CD14-positive monocyte (primary cell): ENCODE results near the gene FRA10AC1. TPM values are rescaled to one million over a fixed set of nuclear protein-coding genes. Genes with fewer than 3 reads are reported as not detected.
A peak's percentile ranks its signal among the peaks of the same experiment; 100 is the strongest.

ENCODE experiments used
- DNase-seq, 3 donors: peaks; one replicate each; pipeline ENCODE4 v3.0.0-alpha.2; 2011 to 2022
- H2AFZ ChIP-seq: 2 replicates; pipeline ENCODE4 v1.6.0; 2012; ENCODE audit warnings: mild to moderate bottlenecking, low read depth, low read length, inconsistent platforms; ENCODE audit not compliant: insufficient read depth, poor library complexity, severe bottlenecking
- H3K27ac ChIP-seq, 2 donors: 1 replicate in 1 of 2; 2 replicates in 1 of 2; pipeline ENCODE4 v1.5.1; 2012 to 2013; ENCODE audit warnings: low read length in 2 of 2, control low read depth in 1 of 2, inconsistent platforms in 1 of 2, low read depth in 1 of 2, mild to moderate bottlenecking in 1 of 2
- H3K27me3 ChIP-seq, 2 donors: one replicate each; pipeline versions ENCODE4 v1.6.0 to v1.6.1; 2011 to 2013; ENCODE audit warnings: low read length in 2 of 2; ENCODE audit not compliant: control insufficient read depth in 2 of 2, insufficient read depth in 2 of 2
- H3K36me3 ChIP-seq, 2 donors: replicated peaks in 1 of 2; 1 replicate in 1 of 2; 2 replicates in 1 of 2; pipeline versions ENCODE4 v1.5.1 to v1.6.1; 2012 to 2013; ENCODE audit warnings: low read length in 2 of 2, control low read depth in 1 of 2, inconsistent platforms in 1 of 2, mild to moderate bottlenecking in 1 of 2; ENCODE audit not compliant: insufficient read depth in 2 of 2, control insufficient read depth in 1 of 2
- H3K4me1 ChIP-seq, 2 donors: 1 replicate in 1 of 2; 2 replicates in 1 of 2; pipeline versions ENCODE4 v1.5.1 to v1.6.1; 2012 to 2013; ENCODE audit warnings: low read length in 2 of 2, control low read depth in 1 of 2, inconsistent platforms in 1 of 2, mild to moderate bottlenecking in 1 of 2, moderate library complexity in 1 of 2; ENCODE audit not compliant: insufficient read depth in 2 of 2, control insufficient read depth in 1 of 2
- H3K4me2 ChIP-seq: replicated peaks from 2 replicates; pipeline ENCODE3; 2012; ENCODE audit warnings: low read length, moderate library complexity, mild to moderate bottlenecking; ENCODE audit not compliant: poor library complexity, severe bottlenecking; ENCODE audit errors: extremely low read depth
- H3K4me3 ChIP-seq, 3 experiments: fragments of 200-600 bp in 1 of 3; sonication (generic) in 1 of 3; replicated peaks in 1 of 3; 1 replicate in 2 of 3; 2 replicates in 1 of 3; pipeline ENCODE4 v1.5.1; 2011 to 2013; ENCODE audit warnings: low read length in 3 of 3, mild to moderate bottlenecking in 3 of 3, control low read depth in 2 of 3, low read depth in 2 of 3, inconsistent platforms in 1 of 3, moderate library complexity in 1 of 3
- H3K79me2 ChIP-seq: 2 replicates; pipeline ENCODE4 v1.6.0; 2012; ENCODE audit warnings: mild to moderate bottlenecking, control low read depth, inconsistent platforms, low read length, moderate library complexity; ENCODE audit not compliant: insufficient read depth
- H3K9ac ChIP-seq: 2 replicates; pipeline ENCODE4 v1.6.0; 2017; ENCODE audit warnings: low read length, mild to moderate bottlenecking; ENCODE audit not compliant: insufficient read depth, poor library complexity, severe bottlenecking
- H3K9me3 ChIP-seq, 2 donors: replicated peaks in 1 of 2; 1 replicate in 1 of 2; 2 replicates in 1 of 2; pipeline versions ENCODE4 v1.5.1 to v1.6.1; 2012 to 2013; ENCODE audit warnings: low read length in 2 of 2, control low read depth in 1 of 2; ENCODE audit not compliant: control insufficient read depth in 1 of 2, insufficient read depth in 1 of 2
- H4K20me1 ChIP-seq: 2 replicates; pipeline ENCODE4 v1.6.0; 2012; ENCODE audit warnings: mild to moderate bottlenecking, low read length, control low read depth, moderate library complexity; ENCODE audit not compliant: insufficient read depth
- H3K27ac Mint-ChIP-seq, 7 donors: one replicate each; pipeline ENCODE4 v1.8.0; 2020; ENCODE audit warnings: mild to moderate bottlenecking in 7 of 7, mixed read lengths in 7 of 7, moderate library complexity in 6 of 7, inconsistent platforms in 2 of 7
- H3K27me3 Mint-ChIP-seq, 3 donors: one replicate each; pipeline ENCODE4 v1.8.0; 2021 to 2022; ENCODE audit warnings: low read depth in 3 of 3, mild to moderate bottlenecking in 3 of 3, mixed read lengths in 3 of 3, moderate library complexity in 3 of 3, inconsistent platforms in 1 of 3
- H3K36me3 Mint-ChIP-seq, 2 donors: one replicate each; pipeline ENCODE4 v1.8.0; 2020; ENCODE audit warnings: mixed read lengths in 2 of 2, inconsistent platforms in 1 of 2, mild to moderate bottlenecking in 1 of 2
- H3K4me1 Mint-ChIP-seq: one replicate; pipeline ENCODE4 v1.8.0; 2020; ENCODE audit warnings: mild to moderate bottlenecking, mixed read lengths
- H3K4me3 Mint-ChIP-seq, 2 donors: one replicate each; pipeline ENCODE4 v1.8.0; 2020; ENCODE audit warnings: mild to moderate bottlenecking in 2 of 2, mixed read lengths in 2 of 2, moderate library complexity in 1 of 2
- H3K9me3 Mint-ChIP-seq, 7 donors: one replicate each; pipeline ENCODE4 v1.8.0; 2020 to 2022; ENCODE audit warnings: mixed read lengths in 7 of 7, mild to moderate bottlenecking in 6 of 7, moderate library complexity in 6 of 7, inconsistent platforms in 2 of 7
- WGBS: methylation state at CpG from one replicate; pipeline ENCODE4 v1.1.5; 2013; ENCODE audit warnings: missing lambda C conversion rate; ENCODE audit not compliant: insufficient coverage; 5-methylcytosine and 5-hydroxymethylcytosine counted together
- intact Hi-C, 2 donors: fragments of 100-400 bp; cut with micrococcal nuclease; formaldehyde crosslinking; loops; one replicate each; pipeline versions ENCODE4 v1.15.0 to v1.15.1; 2023
- polyA plus RNA-seq, 3 donors: library from polyadenylated mRNA; depleted of rRNA in 1 of 3; unstranded in 2 of 3; stranded (reverse) in 1 of 3; fragments of 300-500 nt in 2 of 3; fragments of >200 nt in 1 of 3; fragmentation: Illumina TruSeq in 2 of 3; gene quantifications; 1 replicate in 2 of 3; 2 replicates in 1 of 3; pipeline ENCODE4 v1.2.3, GENCODE V29; 2012 to 2021
- TF ChIP-seq, protein P1 (sequence below): fragments of 200-600 bp; IDR thresholded peaks from one replicate; pipeline ENCODE4 v1.8.0; 2022; ENCODE audit warnings: antibody characterized with exemption, mild to moderate bottlenecking

FRA10AC1 gene
- polyA plus RNA-seq, 3 donors = 0.95 to 7.2 (median 2.0) TPM

GRCh38 chr10:93751124-93751523, 48.7 kb upstream of the FRA10AC1 start:
- no peak overlapping the region for H3K9ac ChIP-seq

GRCh38 chr10:93749218-93749799, 46.9 kb upstream of the FRA10AC1 start:
- Mint-ChIP-seq H3K27me3 (peaks cover 1 to 6% (median 1%) of the 10 kb centered on the region in 3 donors), H3K4me1 (peaks cover 33% of the 10 kb centered on the region), H3K4me3 (no peak overlapping the region), H3K36me3 (no peaks in the 10 kb centered on the region), H3K9me3 (peaks cover 0 to 4% (median 0%) of the 10 kb centered on the region in 7 donors), H3K27ac (no peak overlapping the region)
- TF ChIP-seq, protein P1, sequence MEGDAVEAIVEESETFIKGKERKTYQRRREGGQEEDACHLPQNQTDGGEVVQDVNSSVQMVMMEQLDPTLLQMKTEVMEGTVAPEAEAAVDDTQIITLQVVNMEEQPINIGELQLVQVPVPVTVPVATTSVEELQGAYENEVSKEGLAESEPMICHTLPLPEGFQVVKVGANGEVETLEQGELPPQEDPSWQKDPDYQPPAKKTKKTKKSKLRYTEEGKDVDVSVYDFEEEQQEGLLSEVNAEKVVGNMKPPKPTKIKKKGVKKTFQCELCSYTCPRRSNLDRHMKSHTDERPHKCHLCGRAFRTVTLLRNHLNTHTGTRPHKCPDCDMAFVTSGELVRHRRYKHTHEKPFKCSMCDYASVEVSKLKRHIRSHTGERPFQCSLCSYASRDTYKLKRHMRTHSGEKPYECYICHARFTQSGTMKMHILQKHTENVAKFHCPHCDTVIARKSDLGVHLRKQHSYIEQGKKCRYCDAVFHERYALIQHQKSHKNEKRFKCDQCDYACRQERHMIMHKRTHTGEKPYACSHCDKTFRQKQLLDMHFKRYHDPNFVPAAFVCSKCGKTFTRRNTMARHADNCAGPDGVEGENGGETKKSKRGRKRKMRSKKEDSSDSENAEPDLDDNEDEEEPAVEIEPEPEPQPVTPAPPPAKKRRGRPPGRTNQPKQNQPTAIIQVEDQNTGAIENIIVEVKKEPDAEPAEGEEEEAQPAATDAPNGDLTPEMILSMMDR = no peak
- Histone ChIP-seq H3K27me3 (peaks cover 0 to 6% of the 10 kb centered on the region in 2 donors), H2AFZ (no peak overlapping the region), H4K20me1 (no peaks in the 10 kb centered on the region), H3K9ac (no peak overlapping the region), H3K4me1 (peaks cover 31 to 39% of the 10 kb centered on the region in 2 donors), H3K27ac (no peak overlapping the region), H3K4me3 (no peak overlapping the region), H3K36me3 (no peaks in the 10 kb centered on the region), H3K9me3 (no peaks in the 10 kb centered on the region), H3K79me2 (no peaks in the 10 kb centered on the region), H3K4me2 (no peak overlapping the region)
- WGBS = 96% methylated on average over 3 of the region's 5 CpGs
- intact Hi-C loops = no loop called here
- no peak for DNase-seq

More at GRCh38 chr10:93751124-93751523, 48.7 kb upstream of the FRA10AC1 start:
- Histone ChIP-seq H4K20me1 (no peaks in the 10 kb centered on the region), H3K79me2 (no peaks in the 10 kb centered on the region), H3K36me3 (no peaks in the 10 kb centered on the region), H3K27me3 (peaks cover 2 to 15% of the 10 kb centered on the region in 2 donors), H3K4me1 (peaks cover 12 to 21% of the 10 kb centered on the region in 2 donors), H3K4me3 (no peak overlapping the region), H3K9me3 (no peaks in the 10 kb centered on the region), H3K27ac (no peak overlapping the region), H2AFZ (no peak overlapping the region), H3K4me2 (no peak overlapping the region)
- Mint-ChIP-seq H3K36me3 (no peaks in the 10 kb centered on the region), H3K4me1 (peaks cover 20% of the 10 kb centered on the region), H3K9me3 (peaks cover 0 to 5% (median 0%) of the 10 kb centered on the region in 7 donors), H3K4me3 (peak overlapping the region in 1 of 2 donors; percentile 21), H3K27me3 (peaks cover 4 to 10% (median 4%) of the 10 kb centered on the region in 3 donors), H3K27ac (no peak overlapping the region)
- DNase-seq = no peak
- TF ChIP-seq, protein P1 = no peak
- WGBS = 73% methylated on average over 7 of the region's 7 CpGs
- intact Hi-C loops = loop anchor here in 1 of 2 donors (5.0 kb wide), 1 partner anchor 49 kb away; the partner anchor contains the start of gene FRA10AC1
